Measurements from ENCODE around the gene CACNG4.

CACNG4 gene

GRCh38 chr17:66985338-66986237, 21.1 kb downstream of the CACNG4 start:
- no peak for ATAC-seq

- ATAC-seq, result no peak
These were observed 22.2 kb downstream of the CACNG4 start for GRCh38 chr17:66986659-66987058.

- no peak for ATAC-seq
These were observed 22.6 kb downstream of the CACNG4 start for GRCh38 chr17:66987059-66987616.

GRCh38 chr17:66988069-66988798, 23.7 kb downstream of the CACNG4 start:
- ATAC-seq, result no peak

GRCh38 chr17:66989076-66989475, 24.6 kb downstream of the CACNG4 start:
- ATAC-seq, result no peak

GRCh38 chr17:66989579-66989978, 25.1 kb downstream of the CACNG4 start:
- ATAC-seq, result no peak

GRCh38 chr17:66990047-66990446, 25.5 kb downstream of the CACNG4 start:
- ATAC-seq, result no peak

- no peak for ATAC-seq
These were observed 28.5 kb downstream of the CACNG4 start for GRCh38 chr17:66992911-66993442.

- no peak for ATAC-seq
These were observed 29.9 kb downstream of the CACNG4 start for GRCh38 chr17:66994361-66994760.

- no peak for ATAC-seq
These were observed 30.5 kb downstream of the CACNG4 start for GRCh38 chr17:66994930-66995535.

GRCh38 chr17:66995944-66996343, 31.4 kb downstream of the CACNG4 start:
- no peak for ATAC-seq

- ATAC-seq, result no peak
These were observed 32.4 kb downstream of the CACNG4 start for GRCh38 chr17:66996926-66997325.

- ATAC-seq, result no peak
These were observed 38.7 kb downstream of the CACNG4 start for GRCh38 chr17:67003231-67003630.

GRCh38 chr17:67004181-67004580, 39.7 kb downstream of the CACNG4 start:
- no peak for ATAC-seq

GRCh38 chr17:67007266-67007665, 42.8 kb downstream of the CACNG4 start:
- no peak for ATAC-seq

- no peak for ATAC-seq
These were observed 43.6 kb downstream of the CACNG4 start for GRCh38 chr17:67008101-67008500.

GRCh38 chr17:67011527-67012175, 47.1 kb downstream of the CACNG4 start:
- ATAC-seq, result no peak

- no peak for ATAC-seq
These were observed 49.4 kb downstream of the CACNG4 start for GRCh38 chr17:67013891-67014290.

GRCh38 chr17:67015001-67015400, 50.5 kb downstream of the CACNG4 start:
- ATAC-seq, result no peak

GRCh38 chr17:67016039-67016762, 51.7 kb downstream of the CACNG4 start:
- no peak for ATAC-seq

GRCh38 chr17:67017910-67018309, 53.4 kb downstream of the CACNG4 start:
- no peak for ATAC-seq
